ENCODE measurements around the gene DOCK1.

DOCK1 gene

GRCh38 chr10:127184582-127184981, 279.4 kb downstream of the DOCK1 start:
- WGBS, 2 donors (ENCODE audit: extremely low coverage in 2 of 2, insufficient read length in 2 of 2, insufficient replicate concordance in 1 of 2) = no CpG with 5 or more reads among the region's 2 CpGs
- Histone ChIP-seq H3K9ac (ENCODE audit: low read depth, low read length, poor library complexity) (no peak overlapping the region), H3K14ac (ENCODE audit: low read length) (no peak overlapping the region), H4K91ac (ENCODE audit: low read depth, low read length, poor library complexity) (no peak overlapping the region), H2BK120ac (ENCODE audit: low read depth, low read length) (no peak overlapping the region), H3K23ac (ENCODE audit: low read depth, low read length, poor library complexity) (no peak overlapping the region), H2BK5ac (ENCODE audit: low read length) (no peak overlapping the region), H3K27ac (replicated peaks; ENCODE audit: low read length) (no peak overlapping the region), H3K79me1 (ENCODE audit: low read depth, low read length) (no peaks in the 10 kb centered on the region), H2BK12ac (ENCODE audit: low read length) (no peak overlapping the region), H3K27me3 (ENCODE audit: control insufficient read depth in 3 of 3, insufficient read depth in 3 of 3, low read depth in 1 of 3, low read length in 3 of 3) (no peaks in the 10 kb centered on the region), H3K18ac (ENCODE audit: low read length) (no peak overlapping the region), H3K4me1 (ENCODE audit: control insufficient read depth in 2 of 2, insufficient read depth in 1 of 2, low read depth in 1 of 2, low read length in 2 of 2) (peaks cover 0 to 4% of the 10 kb centered on the region in 2 donors), H3K4me2 (ENCODE audit: insufficient read depth, low read length, poor library complexity, severe bottlenecking) (no peak overlapping the region), H2AK5ac (ENCODE audit: low read depth, low read length) (no peak overlapping the region), H3K4me3 (ENCODE audit: low read length in 2 of 2) (no peak overlapping the region), H3K9me3 (replicated peaks in 1 of 2; ENCODE audit: control insufficient read depth in 2 of 2, insufficient read depth in 1 of 2, low read depth in 1 of 2, low read length in 2 of 2) (peaks cover 2 to 4% of the 10 kb centered on the region in 2 donors), H2BK15ac (ENCODE audit: low read length) (no peak overlapping the region), H3K36me3 (replicated peaks in 1 of 2; ENCODE audit: control insufficient read depth in 2 of 2, insufficient read depth in 2 of 2, low read length in 2 of 2) (peaks cover 0 to 3% of the 10 kb centered on the region in 2 donors), H2AFZ (ENCODE audit: low read length) (no peak overlapping the region), H3K4ac (ENCODE audit: low read length) (no peak overlapping the region), H4K8ac (ENCODE audit: low read depth, low read length) (no peak overlapping the region)
- no peak for DNase-seq (ENCODE audit: low spot score)

GRCh38 chr10:127186813-127187212, 281.6 kb downstream of the DOCK1 start:
- H3K4me1 ChIP-seq (ENCODE audit: control insufficient read depth in 2 of 2, insufficient read depth in 1 of 2, low read depth in 1 of 2, low read length in 2 of 2) = peaks cover 0 to 4% of the 10 kb centered on the region in 2 donors
- H4K91ac ChIP-seq (ENCODE audit: low read depth, low read length, poor library complexity) = no peak overlapping the region
- no peaks in the 10 kb centered on the region for H3K79me1 ChIP-seq (ENCODE audit: low read depth, low read length)
- no peak overlapping the region for H2BK120ac ChIP-seq (ENCODE audit: low read depth, low read length)
- no peak overlapping the region for H2BK15ac ChIP-seq (ENCODE audit: low read length)
- no peak overlapping the region for H2BK5ac ChIP-seq (ENCODE audit: low read length)
- no peak overlapping the region for H3K27ac ChIP-seq (replicated peaks; ENCODE audit: low read length)
- no peak overlapping the region for H3K18ac ChIP-seq (ENCODE audit: low read length)
- H3K9ac ChIP-seq (ENCODE audit: low read depth, low read length, poor library complexity) = no peak overlapping the region
- 100% methylated on average over 2 of the region's 7 CpGs; no CpG with 5 or more reads in 1 of the 2 donors for WGBS, 2 donors (ENCODE audit: extremely low coverage in 2 of 2, insufficient read length in 2 of 2, insufficient replicate concordance in 1 of 2)
- H3K4ac ChIP-seq (ENCODE audit: low read length) = no peak overlapping the region
- no peak overlapping the region for H4K8ac ChIP-seq (ENCODE audit: low read depth, low read length)
- no peak overlapping the region for H2AK5ac ChIP-seq (ENCODE audit: low read depth, low read length)
- no peak for DNase-seq (ENCODE audit: low spot score)
- H3K4me3 ChIP-seq (ENCODE audit: low read length in 2 of 2) = no peak overlapping the region
- no peak overlapping the region for H3K14ac ChIP-seq (ENCODE audit: low read length)
- H3K9me3 ChIP-seq (replicated peaks in 1 of 2; ENCODE audit: control insufficient read depth in 2 of 2, insufficient read depth in 1 of 2, low read depth in 1 of 2, low read length in 2 of 2) = peaks cover 2 to 4% of the 10 kb centered on the region in 2 donors
- no peaks in the 10 kb centered on the region for H3K27me3 ChIP-seq (ENCODE audit: control insufficient read depth in 3 of 3, insufficient read depth in 3 of 3, low read depth in 1 of 3, low read length in 3 of 3)
- H3K23ac ChIP-seq (ENCODE audit: low read depth, low read length, poor library complexity) = no peak overlapping the region
- no peak overlapping the region for H3K4me2 ChIP-seq (ENCODE audit: insufficient read depth, low read length, poor library complexity, severe bottlenecking)
- peaks cover 0 to 3% of the 10 kb centered on the region in 2 donors for H3K36me3 ChIP-seq (replicated peaks in 1 of 2; ENCODE audit: control insufficient read depth in 2 of 2, insufficient read depth in 2 of 2, low read length in 2 of 2)
- no peak overlapping the region for H2AFZ ChIP-seq (ENCODE audit: low read length)
- no peak overlapping the region for H2BK12ac ChIP-seq (ENCODE audit: low read length)

- Histone ChIP-seq H2AFZ (ENCODE audit: low read length) (no peak overlapping the region), H3K4me3 (ENCODE audit: low read length in 2 of 2) (no peak overlapping the region), H3K14ac (ENCODE audit: low read length) (no peak overlapping the region), H3K4me1 (ENCODE audit: control insufficient read depth in 2 of 2, insufficient read depth in 1 of 2, low read depth in 1 of 2, low read length in 2 of 2) (no peaks in the 10 kb centered on the region), H2BK120ac (ENCODE audit: low read depth, low read length) (no peak overlapping the region), H3K27ac (replicated peaks; ENCODE audit: low read length) (no peak overlapping the region), H3K9ac (ENCODE audit: low read depth, low read length, poor library complexity) (no peak overlapping the region), H2BK5ac (ENCODE audit: low read length) (no peak overlapping the region), H2BK15ac (ENCODE audit: low read length) (no peak overlapping the region), H3K27me3 (ENCODE audit: control insufficient read depth in 3 of 3, insufficient read depth in 3 of 3, low read depth in 1 of 3, low read length in 3 of 3) (peaks cover 0 to 11% (median 3%) of the 10 kb centered on the region in 3 experiments), H3K4ac (ENCODE audit: low read length) (no peak overlapping the region), H4K8ac (ENCODE audit: low read depth, low read length) (no peak overlapping the region), H4K91ac (ENCODE audit: low read depth, low read length, poor library complexity) (no peak overlapping the region), H3K36me3 (replicated peaks in 1 of 2; ENCODE audit: control insufficient read depth in 2 of 2, insufficient read depth in 2 of 2, low read length in 2 of 2) (peaks cover 0 to 3% of the 10 kb centered on the region in 2 donors), H3K18ac (ENCODE audit: low read length) (no peak overlapping the region), H2AK5ac (ENCODE audit: low read depth, low read length) (no peak overlapping the region), H3K4me2 (ENCODE audit: insufficient read depth, low read length, poor library complexity, severe bottlenecking) (no peak overlapping the region), H3K79me1 (ENCODE audit: low read depth, low read length) (no peaks in the 10 kb centered on the region), H2BK12ac (ENCODE audit: low read length) (no peak overlapping the region), H3K23ac (ENCODE audit: low read depth, low read length, poor library complexity) (no peak overlapping the region), H3K9me3 (replicated peaks in 1 of 2; ENCODE audit: control insufficient read depth in 2 of 2, insufficient read depth in 1 of 2, low read depth in 1 of 2, low read length in 2 of 2) (peaks cover 2 to 4% of the 10 kb centered on the region in 2 donors)
- no peak for DNase-seq (ENCODE audit: low spot score)
Observed at GRCh38 chr10:127189226-127189625, 284.0 kb downstream of the DOCK1 start.

- no peak overlapping the region for H4K8ac ChIP-seq (ENCODE audit: low read depth, low read length)
- no peak overlapping the region for H2BK15ac ChIP-seq (ENCODE audit: low read length)
- no peak overlapping the region for H4K91ac ChIP-seq (ENCODE audit: low read depth, low read length, poor library complexity)
- H2BK120ac ChIP-seq (ENCODE audit: low read depth, low read length) = no peak overlapping the region
- peaks cover under 1 to 23% (median 9%) of the 10 kb centered on the region in 3 experiments for H3K27me3 ChIP-seq (ENCODE audit: control insufficient read depth in 3 of 3, insufficient read depth in 3 of 3, low read depth in 1 of 3, low read length in 3 of 3)
- no peak overlapping the region for H2BK5ac ChIP-seq (ENCODE audit: low read length)
- H3K14ac ChIP-seq (ENCODE audit: low read length) = no peak overlapping the region
- H3K4me3 ChIP-seq (ENCODE audit: low read length in 2 of 2) = no peak overlapping the region
- H2AFZ ChIP-seq (ENCODE audit: low read length) = no peak overlapping the region
- peaks cover 0 to 2% of the 10 kb centered on the region in 2 donors for H3K4me1 ChIP-seq (ENCODE audit: control insufficient read depth in 2 of 2, insufficient read depth in 1 of 2, low read depth in 1 of 2, low read length in 2 of 2)
- no peak overlapping the region for H3K9ac ChIP-seq (ENCODE audit: low read depth, low read length, poor library complexity)
- no peaks in the 10 kb centered on the region for H3K79me1 ChIP-seq (ENCODE audit: low read depth, low read length)
- no peak for DNase-seq (ENCODE audit: low spot score)
- no peak overlapping the region for H3K4ac ChIP-seq (ENCODE audit: low read length)
- no CpG with 5 or more reads among the region's 5 CpGs for WGBS, 2 donors (ENCODE audit: extremely low coverage in 2 of 2, insufficient read length in 2 of 2, insufficient replicate concordance in 1 of 2)
- no peak overlapping the region for H2BK12ac ChIP-seq (ENCODE audit: low read length)
- H3K18ac ChIP-seq (ENCODE audit: low read length) = no peak overlapping the region
- no peak overlapping the region for H3K23ac ChIP-seq (ENCODE audit: low read depth, low read length, poor library complexity)
- no peak overlapping the region for H2AK5ac ChIP-seq (ENCODE audit: low read depth, low read length)
- H3K4me2 ChIP-seq (ENCODE audit: insufficient read depth, low read length, poor library complexity, severe bottlenecking) = no peak overlapping the region
- H3K27ac ChIP-seq (replicated peaks; ENCODE audit: low read length) = no peak overlapping the region
- H3K36me3 ChIP-seq (replicated peaks in 1 of 2; ENCODE audit: control insufficient read depth in 2 of 2, insufficient read depth in 2 of 2, low read length in 2 of 2) = no peaks in the 10 kb centered on the region
- no peaks in the 10 kb centered on the region for H3K9me3 ChIP-seq (replicated peaks in 1 of 2; ENCODE audit: control insufficient read depth in 2 of 2, insufficient read depth in 1 of 2, low read depth in 1 of 2, low read length in 2 of 2)
Observed at GRCh38 chr10:127190427-127190826, 285.2 kb downstream of the DOCK1 start.

Data from neuronal stem cell (in vitro differentiated cells).